Right lobe of liver (tissue), 6 donors: Measurements from ENCODE around the gene DERL3. TPM values are rescaled to one million over a fixed set of nuclear protein-coding genes. Genes with fewer than 3 reads are reported as not detected.

ENCODE experiments used
- ATAC-seq, 4 donors: fragments of 200-7000 bp; cut with Tn5 transposase; one replicate each; pipeline ENCODE4 v1.9.1; 2020; ENCODE audit warnings: mild to moderate bottlenecking in 4 of 4, moderate library complexity in 4 of 4
- DNase-seq, 3 donors: peaks; one replicate each; pipeline ENCODE4 v3.0.0-alpha.2; 2020
- H3K27ac ChIP-seq, 3 donors: fragments of 200-600 bp; one replicate each; pipeline ENCODE4 v1.8.0; 2022
- H3K27me3 ChIP-seq, 2 donors: fragments of 200-600 bp; one replicate each; pipeline ENCODE4 v1.8.0; 2022
- H3K36me3 ChIP-seq, 4 donors: fragments of 200-600 bp; sonication (generic) in 1 of 4; one replicate each; pipeline versions ENCODE4 v1.5.1 to v1.8.0; 2017 to 2022; ENCODE audit warnings: control low read depth in 1 of 4
- H3K4me1 ChIP-seq, 4 donors: fragments of 200-600 bp; sonication (generic) in 1 of 4; one replicate each; pipeline versions ENCODE4 v1.5.1 to v1.8.0; 2017 to 2022; ENCODE audit warnings: control low read depth in 1 of 4
- H3K4me3 ChIP-seq, 3 donors: fragments of 200-600 bp; one replicate each; pipeline ENCODE4 v1.8.0; 2022
- H3K9me3 ChIP-seq, 4 donors: fragments of 200-600 bp; sonication (generic) in 1 of 4; one replicate each; pipeline versions ENCODE4 v1.5.1 to v1.8.0; 2017 to 2022; ENCODE audit warnings: control low read depth in 1 of 4
- CTCF ChIP-seq, 4 donors: fragments of 200-600 bp in 3 of 4; fragments of 450-650 bp in 1 of 4; IDR thresholded peaks; one replicate each; pipeline versions ENCODE4 v1.5.1 to v1.8.0; 2016 to 2022; ENCODE audit warnings: antibody characterized with exemption in 4 of 4, mild to moderate bottlenecking in 2 of 4
- POLR2A ChIP-seq: fragments of 450-650 bp; IDR thresholded peaks from one replicate; pipeline ENCODE4 v1.6.1; 2017; ENCODE audit warnings: antibody characterized with exemption, mild to moderate bottlenecking
- WGBS: methylation state at CpG from one replicate; pipeline ENCODE4 v1.1.6; 2018; ENCODE audit warnings: low coverage, low lambda C conversion rate; ENCODE audit not compliant: insufficient coverage; ENCODE audit errors: missing lambda C conversion rate; 5-methylcytosine and 5-hydroxymethylcytosine counted together
- intact Hi-C, 2 donors: fragments of 100-400 bp; cut with DNase I; formaldehyde crosslinking; loops; one replicate each; pipeline versions ENCODE4 v1.11.2 to v1.14.1; 2022
- small RNA-seq, 2 experiments: library from RNA; depleted of rRNA; stranded (forward); fragments of <200 nt; gene quantifications; one replicate each; pipeline ENCODE3, GENCODE V24; 2016
- total RNA-seq, 6 experiments: library from RNA; depleted of rRNA in 2 of 6; stranded (reverse); fragments of >200 nt in 2 of 6; fragmentation: NEBNext Ultra II Directional in 3 of 6; extraction: Animal tissue kit (Norgen Biotek cat#: 25700) in 3 of 6; gene quantifications; one replicate each; pipeline versions ENCODE4 v1.1.0 to v1.2.4, GENCODE V29; 2016 to 2023
- donor health status: DM: no; HTN: yes; CAD: no.
- donor health status: DM: no; HTN: no; CAD: no.
- donor health status: DM: no; HTN: no; CAD: no.
- donor health status: DM: no; HTN: yes; CAD: no.
- donor health status: DM: no; HTN: yes; CAD: no.

The DERL3 gene
- total RNA-seq, 6 experiments from 2014 or later: 1.1 to 7.1 (median 4.1) TPM

DNA sequence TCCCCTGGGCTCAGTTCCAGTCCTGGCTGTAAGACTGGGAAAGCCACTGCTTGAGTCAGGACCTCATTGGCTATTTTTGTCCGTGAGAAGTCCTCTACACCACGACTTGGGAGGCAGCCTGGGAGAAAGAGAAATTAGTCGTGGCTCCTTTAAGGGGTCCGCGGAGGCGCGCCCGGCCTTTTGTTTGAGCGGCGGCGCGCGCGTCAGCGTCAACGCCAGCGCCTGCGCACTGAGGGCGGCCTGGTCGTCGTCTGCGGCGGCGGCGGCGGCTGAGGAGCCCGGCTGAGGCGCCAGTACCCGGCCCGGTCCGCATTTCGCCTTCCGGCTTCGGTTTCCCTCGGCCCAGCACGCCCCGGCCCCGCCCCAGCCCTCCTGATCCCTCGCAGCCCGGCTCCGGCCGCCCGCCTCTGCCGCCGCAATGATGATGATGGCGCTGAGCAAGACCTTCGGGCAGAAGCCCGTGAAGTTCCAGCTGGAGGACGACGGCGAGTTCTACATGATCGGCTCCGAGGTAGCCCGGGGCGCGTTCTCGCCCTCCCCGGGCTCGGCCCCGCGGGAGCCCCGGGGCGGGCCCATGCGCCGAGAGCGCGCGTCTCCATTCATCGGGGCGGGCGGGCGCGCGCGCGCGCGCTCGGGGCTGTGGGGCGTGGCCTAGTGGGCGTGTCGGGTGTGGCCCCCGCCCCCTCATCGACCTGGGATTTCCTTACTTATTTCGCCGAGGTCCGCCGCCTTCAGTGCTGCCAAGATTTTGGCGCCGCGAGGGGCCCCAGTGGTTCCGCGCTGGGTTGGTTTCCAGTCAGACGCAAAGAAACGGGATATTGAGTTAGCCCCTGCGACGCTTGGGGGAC, 51.8 kb downstream of the DERL3 start, which contains the start of gene SMARCB1:
Gene SMARCB1, plus strand, starts transcription at position 215 of the 848 bp plus-strand sequence. Its CDS starts 204 bp downstream, at position 419.
- Histone ChIP-seq H3K36me3 (peaks cover 0 to 2% (median 0%) of the 10 kb centered on the region in 4 donors), H3K27ac (peak within 1 kb of the TSS; percentile 95 to 100 (median 98)), H3K4me1 (peaks cover 0 to 48% (median 9%) of the 10 kb centered on the region in 4 donors), H3K4me3 (peak within 1 kb of the TSS; percentile 87 to 95 (median 92)), H3K9me3 (no peaks in the 10 kb centered on the region), H3K27me3 (no peaks in the 10 kb centered on the region)
- DNase-seq (peak; percentile 89 to 92 (median 92)), ATAC-seq (peak; percentile 88 to 96 (median 94))
- peak; percentile 88 for TF ChIP-seq POLR2A
- TF ChIP-seq CTCF (IDR thresholded peaks at IDR 0.05): no peak
- 0% methylated on average over 40 of the region's 97 CpGs for WGBS
- intact Hi-C loops: no loop called here

DNA sequence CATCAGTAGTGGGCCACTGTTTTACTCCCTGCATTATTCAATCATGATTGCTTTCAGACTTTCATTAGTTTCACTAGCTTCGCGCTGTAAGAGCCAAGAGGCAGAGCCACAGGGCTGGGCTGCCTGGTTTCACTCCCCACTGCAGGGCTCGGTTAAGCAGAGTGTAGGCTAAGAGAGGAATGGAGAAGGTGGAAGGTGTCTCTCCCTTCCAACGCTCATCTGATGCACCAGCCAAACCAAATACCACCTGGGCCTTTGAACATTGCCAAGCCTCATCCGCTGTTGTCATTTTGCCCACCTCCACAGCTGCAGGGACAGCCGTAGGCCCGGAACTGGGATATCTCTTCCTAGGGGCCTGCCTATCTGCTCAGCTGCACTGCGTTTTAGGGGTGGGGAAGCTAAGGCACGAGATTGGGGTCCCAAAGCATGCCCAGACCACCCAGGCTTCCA, 52.5 kb downstream of the DERL3 start:
- Histone ChIP-seq H3K4me1 (peaks cover 0 to 48% (median 9%) of the 10 kb centered on the region in 4 donors), H3K4me3 (peak overlapping the region; percentile 87 to 95 (median 92))
- 13% methylated on average over 6 of the region's 9 CpGs for WGBS

More for the DNA sequence above, 52.5 kb downstream of the DERL3 start:
- DNase-seq (peak in 1 of 3 donors; percentile 75), ATAC-seq (peak; percentile 5 to 55 (median 31))
- no peaks in the 10 kb centered on the region for H3K36me3 ChIP-seq
- no peaks in the 10 kb centered on the region for H3K9me3 ChIP-seq
- H3K27me3 ChIP-seq: no peaks in the 10 kb centered on the region
- intact Hi-C loops: no loop called here
- peak overlapping the region; percentile 95 to 100 (median 98) for H3K27ac ChIP-seq
- TF ChIP-seq CTCF (IDR thresholded peaks at IDR 0.05): no peak
- no peak for TF ChIP-seq POLR2A

Small RNAs within 50 kb of the gene (small RNA-seq; reads per million reads assigned to genes)
- 0 reads per million in 2 experiments for gene RN7SL268P

Other genes with a start within 250 kb of the DERL3 start
- gene DRICH1, start 206.7 kb downstream of the DERL3 start, total RNA-seq: under 1 TPM in 2 of 6 experiments, not detected in 4; 0.27 to 0.47 TPM
- not detected for gene RGL4, start 148.0 kb downstream of the DERL3 start, total RNA-seq
- gene ZNF70, start 87.9 kb downstream of the DERL3 start, total RNA-seq: 1 to 10 TPM in 2 of 6 experiments, under 1 TPM in 4; 0.51 to 1.2 (median 0.85) TPM
- gene VPREB3, start 84.6 kb downstream of the DERL3 start, total RNA-seq: 1 to 10 TPM in 2 of 6 experiments, under 1 TPM in 3, not detected in 1; 0.59 to 3.9 (median 0.70) TPM
- not detected for gene C22orf15, start 76.0 kb downstream of the DERL3 start, total RNA-seq
- 100 to 1,000 TPM; 133 to 416 (median 252) TPM for gene CHCHD10, start 71.0 kb downstream of the DERL3 start, total RNA-seq
- gene MMP11, start 66.2 kb downstream of the DERL3 start, total RNA-seq: 1 to 10 TPM in 2 of 6 experiments, under 1 TPM in 4; 0.59 to 1.3 (median 0.90) TPM
- gene SMARCB1, start 52.0 kb downstream of the DERL3 start, total RNA-seq: 10 to 100 TPM; 19.9 to 70.2 (median 25.3) TPM
- 1 to 10 TPM; 2.9 to 7.1 (median 5.0) TPM for gene SLC2A11, start 18.9 kb upstream of the DERL3 start, total RNA-seq
- gene MIF, start 55.4 kb upstream of the DERL3 start, total RNA-seq: 100 to 1,000 TPM in 5 of 6 experiments, 10 to 100 TPM in 1; 79.4 to 561 (median 307) TPM
- gene GSTT2B, start 122.2 kb upstream of the DERL3 start, total RNA-seq: 10 to 100 TPM in 2 of 6 experiments, 1 to 10 TPM in 2, under 1 TPM in 1, not detected in 1; 0.50 to 23.7 (median 3.4) TPM
- gene DDTL, start 127.9 kb upstream of the DERL3 start, total RNA-seq: 1 to 10 TPM in 2 of 6 experiments, not detected in 4; 3.5 to 7.1 TPM
- 100 to 1,000 TPM; 198 to 587 (median 295) TPM for gene DDT, start 135.4 kb upstream of the DERL3 start, total RNA-seq
- gene GSTT2, start 141.1 kb upstream of the DERL3 start, total RNA-seq: under 1 TPM in 1 of 6 experiments, not detected in 5; 0.76 TPM
- gene GSTT4, start 166.4 kb upstream of the DERL3 start, total RNA-seq: not detected
- gene CABIN1, start 172.3 kb upstream of the DERL3 start, total RNA-seq: 10 to 100 TPM; 17.1 to 22.8 (median 19.2) TPM